GM12875 (cell line): ENCODE data around the gene C16orf90.

Experiments used
- H3K4me3 ChIP-seq: one replicate; pipeline ENCODE4 v1.5.1; 2011; ENCODE audit warnings: low read depth, low read length, control low read depth
- CTCF ChIP-seq: IDR thresholded peaks from 2 replicates; pipeline ENCODE4 v1.5.1; 2011; ENCODE audit warnings: low read depth, mild to moderate bottlenecking, control low read depth, inconsistent platforms, low read length, moderate library complexity, borderline replicate concordance; ENCODE audit not compliant: insufficient read depth

Gene C16orf90

GRCh38 chr16:3495176-3495575 is at the start of gene C16orf90:
Gene C16orf90, minus strand, starts transcription at chr16:3495489. Its CDS starts 68 bp downstream, at chr16:3495421.
- no peak for TF ChIP-seq CTCF
- no peak within 1 kb of the TSS for H3K4me3 ChIP-seq

- TF ChIP-seq CTCF, result no peak
- H3K4me3 ChIP-seq, result no peak overlapping the region
These were observed 47.5 kb upstream of the C16orf90 start for GRCh38 chr16:3542601-3543373.

GRCh38 chr16:3541527-3542155 is 46.4 kb upstream of the C16orf90 start:
- no peak for TF ChIP-seq CTCF
- H3K4me3 ChIP-seq, result no peak overlapping the region

GRCh38 chr16:3538222-3538621 is 42.9 kb upstream of the C16orf90 start:
- H3K4me3 ChIP-seq, result no peak overlapping the region
- TF ChIP-seq CTCF, result no peak

GRCh38 chr16:3536851-3537250 is 41.6 kb upstream of the C16orf90 start:
- TF ChIP-seq CTCF, result no peak
- H3K4me3 ChIP-seq, result no peak overlapping the region

GRCh38 chr16:3536271-3536731 is 41.0 kb upstream of the C16orf90 start:
- TF ChIP-seq CTCF, result no peak

GRCh38 chr16:3534126-3534525 is 38.8 kb upstream of the C16orf90 start:
- TF ChIP-seq CTCF, result no peak
- H3K4me3 ChIP-seq, result no peak overlapping the region

More at GRCh38 chr16:3536271-3536731, 41.0 kb upstream of the C16orf90 start:
- H3K4me3 ChIP-seq, result no peak overlapping the region
